A673 (cell line): ENCODE measurements around the gene DDN.

ENCODE experiments used
- EZH2 ChIP-seq: fragments of 200-600 bp; sonication (generic); IDR thresholded peaks from 2 replicates; pipeline ENCODE4 v1.6.1; 2017; ENCODE audit warnings: borderline replicate concordance, low read depth, mild to moderate bottlenecking, mixed read lengths, antibody characterized with exemption, low read length; ENCODE audit not compliant: poor library complexity, severe bottlenecking
- TF ChIP-seq, protein P1 (sequence below): fragments of 300-800, 200-600 bp; sonication (generic); conservative IDR thresholded peaks from 2 replicates; pipeline ENCODE4 v1.5.1; 2017; ENCODE audit warnings: low read depth, mild to moderate bottlenecking, antibody characterized with exemption, low read length, moderate library complexity, mixed read lengths

GRCh38 chr12:48946943-48947342 lies 52.2 kb downstream of the DDN start:
- no peak for TF ChIP-seq EZH2
- TF ChIP-seq, protein P1, sequence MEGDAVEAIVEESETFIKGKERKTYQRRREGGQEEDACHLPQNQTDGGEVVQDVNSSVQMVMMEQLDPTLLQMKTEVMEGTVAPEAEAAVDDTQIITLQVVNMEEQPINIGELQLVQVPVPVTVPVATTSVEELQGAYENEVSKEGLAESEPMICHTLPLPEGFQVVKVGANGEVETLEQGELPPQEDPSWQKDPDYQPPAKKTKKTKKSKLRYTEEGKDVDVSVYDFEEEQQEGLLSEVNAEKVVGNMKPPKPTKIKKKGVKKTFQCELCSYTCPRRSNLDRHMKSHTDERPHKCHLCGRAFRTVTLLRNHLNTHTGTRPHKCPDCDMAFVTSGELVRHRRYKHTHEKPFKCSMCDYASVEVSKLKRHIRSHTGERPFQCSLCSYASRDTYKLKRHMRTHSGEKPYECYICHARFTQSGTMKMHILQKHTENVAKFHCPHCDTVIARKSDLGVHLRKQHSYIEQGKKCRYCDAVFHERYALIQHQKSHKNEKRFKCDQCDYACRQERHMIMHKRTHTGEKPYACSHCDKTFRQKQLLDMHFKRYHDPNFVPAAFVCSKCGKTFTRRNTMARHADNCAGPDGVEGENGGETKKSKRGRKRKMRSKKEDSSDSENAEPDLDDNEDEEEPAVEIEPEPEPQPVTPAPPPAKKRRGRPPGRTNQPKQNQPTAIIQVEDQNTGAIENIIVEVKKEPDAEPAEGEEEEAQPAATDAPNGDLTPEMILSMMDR: no peak
